Activated T-cell treated with anti-CD3 and anti-CD28 coated beads, Interleukin-2, amount 50 U/mL, for 72 hours (primary cell): ENCODE results near the gene SCAF4. TPM values are rescaled to one million over a fixed set of nuclear protein-coding genes. Genes with fewer than 3 reads are reported as not detected.
"Not testable (repeated sequence)": the region's sequence is repeated elsewhere in the genome, so short reads cannot be mapped to it uniquely, and the experiment has no call there.

ENCODE experiments used
- ATAC-seq, 2 donors: fragments of 150-1000 bp; cut with Tn5 transposase; replicated peaks in 1 of 2; 2 replicates each; pipeline ENCODE4 v1.10.0; 2021; ENCODE audit warnings: moderate library complexity in 2 of 2, mild to moderate bottlenecking in 1 of 2
- DNase-seq, 2 donors: peaks; one replicate each; pipeline ENCODE4 v3.0.0; 2021 to 2022; ENCODE audit warnings: mixed read lengths in 1 of 2
- H3K27ac Mint-ChIP-seq: one replicate; pipeline ENCODE4 v1.8.0; 2022; ENCODE audit warnings: mild to moderate bottlenecking, moderate library complexity, mixed read lengths
- H3K27me3 Mint-ChIP-seq: one replicate; pipeline ENCODE4 v1.8.0; 2022; ENCODE audit warnings: low read depth, mixed read lengths
- H3K36me3 Mint-ChIP-seq, 2 donors: one replicate each; pipeline ENCODE4 v1.8.0; 2022; ENCODE audit warnings: mixed read lengths in 2 of 2, mild to moderate bottlenecking in 1 of 2; ENCODE audit not compliant: insufficient read depth in 2 of 2
- H3K4me1 Mint-ChIP-seq: one replicate; pipeline ENCODE4 v1.8.0; 2022; ENCODE audit warnings: low read depth, mixed read lengths
- H3K4me3 Mint-ChIP-seq, 2 donors: one replicate each; pipeline ENCODE4 v1.8.0; 2022; ENCODE audit warnings: mild to moderate bottlenecking in 2 of 2, mixed read lengths in 2 of 2, moderate library complexity in 2 of 2
- H3K9me3 Mint-ChIP-seq, 2 donors: one replicate each; pipeline ENCODE4 v1.8.0; 2022; ENCODE audit warnings: mixed read lengths in 2 of 2
- total RNA-seq, 2 donors: library from RNA; stranded (reverse); gene quantifications; one replicate each; pipeline ENCODE4 v1.2.3, GENCODE V29; 2022

The SCAF4 gene, protein sequence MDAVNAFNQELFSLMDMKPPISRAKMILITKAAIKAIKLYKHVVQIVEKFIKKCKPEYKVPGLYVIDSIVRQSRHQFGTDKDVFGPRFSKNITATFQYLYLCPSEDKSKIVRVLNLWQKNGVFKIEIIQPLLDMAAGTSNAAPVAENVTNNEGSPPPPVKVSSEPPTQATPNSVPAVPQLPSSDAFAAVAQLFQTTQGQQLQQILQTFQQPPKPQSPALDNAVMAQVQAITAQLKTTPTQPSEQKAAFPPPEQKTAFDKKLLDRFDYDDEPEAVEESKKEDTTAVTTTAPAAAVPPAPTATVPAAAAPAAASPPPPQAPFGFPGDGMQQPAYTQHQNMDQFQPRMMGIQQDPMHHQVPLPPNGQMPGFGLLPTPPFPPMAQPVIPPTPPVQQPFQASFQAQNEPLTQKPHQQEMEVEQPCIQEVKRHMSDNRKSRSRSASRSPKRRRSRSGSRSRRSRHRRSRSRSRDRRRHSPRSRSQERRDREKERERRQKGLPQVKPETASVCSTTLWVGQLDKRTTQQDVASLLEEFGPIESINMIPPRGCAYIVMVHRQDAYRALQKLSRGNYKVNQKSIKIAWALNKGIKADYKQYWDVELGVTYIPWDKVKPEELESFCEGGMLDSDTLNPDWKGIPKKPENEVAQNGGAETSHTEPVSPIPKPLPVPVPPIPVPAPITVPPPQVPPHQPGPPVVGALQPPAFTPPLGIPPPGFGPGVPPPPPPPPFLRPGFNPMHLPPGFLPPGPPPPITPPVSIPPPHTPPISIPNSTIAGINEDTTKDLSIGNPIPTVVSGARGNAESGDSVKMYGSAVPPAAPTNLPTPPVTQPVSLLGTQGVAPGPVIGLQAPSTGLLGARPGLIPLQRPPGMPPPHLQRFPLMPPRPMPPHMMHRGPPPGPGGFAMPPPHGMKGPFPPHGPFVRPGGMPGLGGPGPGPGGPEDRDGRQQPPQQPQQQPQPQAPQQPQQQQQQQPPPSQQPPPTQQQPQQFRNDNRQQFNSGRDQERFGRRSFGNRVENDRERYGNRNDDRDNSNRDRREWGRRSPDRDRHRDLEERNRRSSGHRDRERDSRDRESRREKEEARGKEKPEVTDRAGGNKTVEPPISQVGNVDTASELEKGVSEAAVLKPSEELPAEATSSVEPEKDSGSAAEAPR
- total RNA-seq: 10 to 100 TPM; 44.7 to 46.0 TPM

DNA sequence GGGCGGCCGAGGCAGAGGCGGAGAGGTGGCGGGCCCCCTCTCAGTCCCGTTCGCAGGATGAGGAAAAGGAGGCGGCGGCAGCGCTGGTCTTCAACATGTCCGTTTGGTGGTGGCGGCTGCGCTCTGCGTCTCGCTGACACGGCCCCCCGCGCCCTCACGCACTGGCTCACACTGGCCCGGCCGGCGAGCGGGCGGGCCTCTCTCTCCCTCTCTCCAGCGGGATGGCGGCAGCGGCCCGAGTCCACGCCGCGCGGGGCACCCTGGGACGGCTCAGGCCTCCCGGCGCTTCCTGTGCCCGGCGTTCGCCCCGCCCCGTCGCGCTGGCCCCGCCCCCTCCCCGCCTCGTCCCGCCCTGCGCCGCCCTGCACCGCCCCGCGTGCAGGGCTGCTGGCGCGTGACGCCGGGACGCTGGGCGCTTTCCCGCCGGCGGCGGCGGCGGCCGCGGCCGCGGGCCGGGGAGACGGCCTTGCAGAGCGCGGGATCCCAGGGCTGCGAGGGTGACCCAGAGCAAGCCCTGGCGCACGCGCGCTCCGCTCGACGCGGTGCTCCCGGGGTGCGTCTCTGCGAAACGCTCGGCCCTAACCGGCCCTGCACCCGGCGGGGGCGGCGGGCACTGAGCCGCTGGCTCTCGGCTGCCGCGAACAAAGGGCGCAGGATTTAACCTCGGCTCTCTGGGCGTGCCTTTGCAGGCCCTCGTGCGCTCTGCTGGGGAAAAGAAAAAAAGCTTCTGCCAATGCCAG lies at the start of gene SCAF4:
Gene SCAF4, minus strand, starts transcription at position 262 of the 740 bp plus-strand sequence. CDS start 426 bp downstream, outside the sequence.
- Mint-ChIP-seq H3K27ac (peak within 1 kb of the TSS; percentile 53), H3K4me3 (peak within 1 kb of the TSS in 1 of 2 donors; percentile 75), H3K4me1 (no peaks in the 10 kb centered on the region), H3K27me3 (no peaks in the 10 kb centered on the region), H3K9me3 (no peaks in the 10 kb centered on the region), H3K36me3 (peaks cover 0 to 3% of the 10 kb centered on the region in 2 donors)
- peak; percentile 85 to 86 for DNase-seq
- ATAC-seq: peak; percentile 87 to 89

DNA sequence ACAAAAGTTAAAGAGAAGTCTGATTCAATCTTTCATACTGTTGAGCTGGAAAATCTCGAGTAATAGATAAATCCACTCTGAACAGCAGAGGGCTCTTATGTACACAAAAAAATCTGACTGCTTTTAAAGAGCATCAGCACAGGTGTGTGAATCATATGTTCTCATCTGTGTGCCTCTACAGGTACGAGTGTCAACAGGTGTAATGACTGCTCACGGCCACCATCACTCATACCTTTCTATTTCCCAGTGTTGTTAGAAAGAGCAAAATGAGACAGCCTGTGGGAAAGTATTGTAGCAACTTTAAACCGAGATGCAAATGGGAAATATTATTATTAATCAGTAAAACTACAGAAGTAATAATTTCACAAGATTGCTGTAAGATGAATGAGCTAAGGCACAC lies 49.0 kb upstream of the SCAF4 start:
- Mint-ChIP-seq H3K9me3 (peaks cover 0 to 5% of the 10 kb centered on the region in 2 donors), H3K27me3 (peaks cover 20% of the 10 kb centered on the region), H3K4me1 (peaks cover 4% of the 10 kb centered on the region), H3K4me3 (no peak overlapping the region), H3K36me3 (peaks cover 0 to 2% of the 10 kb centered on the region in 2 donors), H3K27ac (no peak overlapping the region)
- ATAC-seq (no peak), DNase-seq (no peak)

DNA sequence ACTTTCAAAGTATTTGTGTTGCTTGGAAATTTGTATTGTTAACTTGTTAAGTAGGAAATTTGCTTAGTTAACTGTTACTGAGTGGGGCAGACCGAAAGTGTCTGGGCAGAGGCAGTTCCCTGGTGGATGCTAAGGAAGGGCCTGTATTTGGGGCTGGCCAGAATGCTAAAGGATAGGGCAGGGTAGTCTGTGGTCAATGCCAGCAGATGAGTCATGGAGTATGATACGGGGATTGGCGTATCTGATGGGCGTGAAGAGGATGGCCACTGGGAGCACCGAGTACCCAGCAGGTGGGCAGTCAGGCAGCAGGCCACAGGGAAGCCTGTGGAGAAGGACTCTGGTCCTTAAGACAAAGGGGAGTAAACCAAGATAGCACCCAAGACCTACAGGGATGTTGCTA lies 46.6 kb upstream of the SCAF4 start:
- Mint-ChIP-seq H3K4me1 (no peaks in the 10 kb centered on the region), H3K4me3 (no peak overlapping the region), H3K27ac (no peak overlapping the region), H3K27me3 (peaks cover 16% of the 10 kb centered on the region), H3K36me3 (no peaks in the 10 kb centered on the region), H3K9me3 (no peaks in the 10 kb centered on the region)
- no peak for ATAC-seq
- no peak for DNase-seq

DNA sequence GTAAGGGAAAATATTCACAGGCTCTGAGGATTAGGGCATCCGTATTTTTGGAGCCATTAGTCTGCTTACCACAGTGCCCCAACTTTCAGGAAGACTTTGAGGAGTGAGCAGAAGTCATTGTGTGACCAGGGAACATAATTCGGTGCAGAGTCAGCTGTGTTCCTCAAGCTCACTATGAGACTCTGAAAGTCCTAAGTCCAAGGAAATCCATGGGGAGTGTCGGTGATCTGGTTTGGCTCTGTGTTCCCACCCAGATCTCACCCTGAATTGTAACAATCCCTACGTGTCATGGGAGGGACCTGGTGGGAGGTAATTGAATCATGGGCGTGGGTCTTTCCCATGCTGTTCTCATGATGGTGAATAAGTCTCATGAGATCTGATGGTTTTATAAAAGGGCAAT lies 45.9 kb upstream of the SCAF4 start:
- Mint-ChIP-seq H3K36me3 (no peaks in the 10 kb centered on the region), H3K4me1 (no peaks in the 10 kb centered on the region), H3K27me3 (peaks cover 12% of the 10 kb centered on the region), H3K9me3 (no peaks in the 10 kb centered on the region), H3K4me3 (no peak overlapping the region), H3K27ac (no peak overlapping the region)
- ATAC-seq (no peak), DNase-seq (no peak)

DNA sequence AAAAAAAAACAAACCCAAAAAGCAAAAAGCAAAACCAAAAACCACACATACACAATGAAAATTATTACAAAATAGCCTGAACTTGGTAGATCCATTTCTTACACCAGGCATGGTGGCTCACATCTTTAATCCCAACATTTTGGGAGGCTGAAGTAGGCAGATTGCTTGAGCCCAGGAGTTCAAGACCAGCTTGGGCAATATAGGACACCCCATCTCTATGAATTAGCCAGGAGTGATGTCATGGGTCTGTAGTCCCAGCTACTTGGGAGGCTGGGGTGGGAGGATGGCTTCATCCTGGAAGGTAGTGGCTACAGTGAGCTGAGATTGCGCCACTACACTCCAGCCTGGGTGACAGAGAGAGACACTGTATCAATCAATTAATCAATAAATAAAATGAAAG lies 42.1 kb upstream of the SCAF4 start:
- no peaks in the 10 kb centered on the region for H3K9me3 Mint-ChIP-seq
- no peaks in the 10 kb centered on the region for H3K36me3 Mint-ChIP-seq
- no peak overlapping the region for H3K27ac Mint-ChIP-seq
- DNase-seq: no peak
- H3K4me1 Mint-ChIP-seq: no peaks in the 10 kb centered on the region
- ATAC-seq: no peak
- no peak overlapping the region for H3K4me3 Mint-ChIP-seq
- H3K27me3 Mint-ChIP-seq: no peaks in the 10 kb centered on the region

DNA sequence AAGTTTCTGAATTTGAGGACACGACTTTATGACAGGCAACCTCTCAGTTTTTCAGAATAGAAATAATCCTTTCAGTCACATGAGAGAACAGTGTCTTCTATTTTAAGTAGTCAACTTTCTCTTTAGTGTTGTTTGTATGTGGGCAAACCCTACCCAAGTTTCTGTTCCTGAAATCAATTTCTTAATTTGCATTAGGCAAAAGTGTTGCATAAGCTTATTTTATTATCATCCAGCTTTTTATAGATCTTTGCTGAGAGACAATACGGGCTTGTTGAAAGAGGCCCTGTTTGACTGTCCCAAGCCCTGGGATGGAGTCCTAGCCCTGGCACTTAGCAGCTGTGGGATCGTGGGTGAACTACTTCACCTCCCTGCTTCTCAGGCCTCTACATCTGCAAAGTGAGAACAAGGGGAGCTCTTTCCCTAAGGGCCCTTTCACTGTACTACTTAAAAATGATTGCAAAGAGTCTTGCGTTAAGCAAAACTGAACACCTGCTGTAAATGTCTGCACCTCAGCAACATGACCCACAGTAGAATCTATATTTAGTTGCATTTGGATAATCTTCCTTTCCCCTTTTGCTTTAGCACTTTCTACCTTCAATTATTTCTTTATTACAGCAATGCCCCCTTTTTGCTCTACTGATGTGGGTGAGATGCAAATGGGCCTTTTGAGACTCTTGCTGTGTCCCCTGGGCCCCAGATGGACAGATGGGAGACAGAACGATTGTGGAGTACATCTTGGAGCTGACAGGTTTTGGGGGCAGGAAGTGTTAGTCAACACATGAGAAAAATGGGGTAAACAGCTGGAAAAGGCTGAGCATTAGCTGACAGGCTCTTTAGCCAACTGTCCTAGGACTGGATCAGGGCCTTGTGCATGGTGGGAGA lies 41.0 kb upstream of the SCAF4 start:
- Mint-ChIP-seq H3K27ac (no peak overlapping the region), H3K4me3 (no peak overlapping the region), H3K27me3 (no peaks in the 10 kb centered on the region), H3K9me3 (no peaks in the 10 kb centered on the region), H3K36me3 (no peaks in the 10 kb centered on the region), H3K4me1 (no peaks in the 10 kb centered on the region)
- no peak for ATAC-seq
- DNase-seq: no peak

DNA sequence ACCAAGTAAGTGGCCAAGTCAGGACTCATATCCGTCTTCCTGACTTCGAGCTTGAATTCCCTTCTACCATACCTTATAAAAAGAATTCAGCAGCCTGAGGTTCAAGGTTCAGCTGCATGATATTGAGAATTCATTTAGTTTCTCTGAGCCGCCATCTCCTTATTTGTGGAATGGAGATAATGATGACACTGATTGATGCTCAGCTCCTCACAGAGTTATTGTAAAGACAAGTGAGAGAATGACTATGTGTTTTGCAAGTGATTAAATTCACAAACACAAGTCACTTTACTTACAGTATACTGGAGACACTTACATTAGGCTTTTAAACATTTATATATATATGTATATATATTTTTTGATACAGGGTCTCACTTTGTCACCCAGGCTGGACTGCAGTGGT lies 39.8 kb upstream of the SCAF4 start:
- ATAC-seq (no peak), DNase-seq (no peak)
- H3K27me3 Mint-ChIP-seq: no peaks in the 10 kb centered on the region
- no peaks in the 10 kb centered on the region for H3K9me3 Mint-ChIP-seq
- H3K4me3 Mint-ChIP-seq: no peak overlapping the region
- H3K27ac Mint-ChIP-seq: no peak overlapping the region
- H3K4me1 Mint-ChIP-seq: no peaks in the 10 kb centered on the region
- H3K36me3 Mint-ChIP-seq: no peaks in the 10 kb centered on the region

DNA sequence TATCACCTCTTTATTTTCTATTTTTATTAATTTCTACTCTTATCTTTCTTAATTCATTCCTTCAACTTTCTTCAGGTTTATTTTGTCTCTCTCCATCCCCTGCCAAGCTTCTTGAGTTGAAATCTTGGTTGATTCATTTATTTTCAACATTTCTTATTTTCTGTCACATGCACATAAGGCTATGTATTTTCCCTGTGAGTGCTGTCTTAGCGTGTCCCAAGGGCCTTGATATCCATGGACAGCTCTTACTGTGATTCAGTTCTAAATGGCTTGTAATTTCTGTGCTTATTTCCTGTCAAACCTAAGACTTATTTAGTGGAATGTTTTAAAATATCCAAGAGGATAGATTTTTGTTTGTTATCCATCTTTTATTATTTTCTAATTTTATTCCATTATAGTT lies 36.8 kb upstream of the SCAF4 start:
- Mint-ChIP-seq H3K36me3 (no peaks in the 10 kb centered on the region), H3K9me3 (no peaks in the 10 kb centered on the region), H3K27ac (no peak overlapping the region), H3K4me3 (no peak overlapping the region), H3K4me1 (no peaks in the 10 kb centered on the region), H3K27me3 (peaks cover under 1% of the 10 kb centered on the region)
- ATAC-seq: no peak
- no peak for DNase-seq

DNA sequence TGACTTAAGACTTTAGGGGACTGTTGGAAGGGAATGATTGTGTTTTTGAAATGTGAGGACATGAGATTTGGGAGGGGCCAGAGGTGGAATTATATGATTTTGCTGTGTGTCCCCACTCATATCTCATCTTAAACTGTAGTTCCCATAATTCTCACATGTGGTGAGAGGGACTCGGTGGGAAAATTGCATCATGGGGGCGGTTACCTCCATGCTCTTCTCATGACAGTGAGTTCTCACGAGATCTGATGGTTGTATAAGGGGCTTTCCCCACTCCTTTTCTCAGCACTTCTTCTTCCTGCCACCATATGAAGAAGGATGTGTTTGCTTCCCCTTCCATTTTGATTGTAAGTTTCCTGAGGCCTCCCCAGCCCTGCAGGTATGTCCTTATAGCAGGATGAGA lies 35.0 kb upstream of the SCAF4 start:
- DNase-seq (no peak), ATAC-seq (no peak)
- peaks cover 9% of the 10 kb centered on the region for H3K27me3 Mint-ChIP-seq
- H3K4me1 Mint-ChIP-seq: no peaks in the 10 kb centered on the region
- H3K36me3 Mint-ChIP-seq: no peaks in the 10 kb centered on the region
- H3K4me3 Mint-ChIP-seq: no peak overlapping the region
- H3K27ac Mint-ChIP-seq: no peak overlapping the region
- H3K9me3 Mint-ChIP-seq: no peaks in the 10 kb centered on the region

DNA sequence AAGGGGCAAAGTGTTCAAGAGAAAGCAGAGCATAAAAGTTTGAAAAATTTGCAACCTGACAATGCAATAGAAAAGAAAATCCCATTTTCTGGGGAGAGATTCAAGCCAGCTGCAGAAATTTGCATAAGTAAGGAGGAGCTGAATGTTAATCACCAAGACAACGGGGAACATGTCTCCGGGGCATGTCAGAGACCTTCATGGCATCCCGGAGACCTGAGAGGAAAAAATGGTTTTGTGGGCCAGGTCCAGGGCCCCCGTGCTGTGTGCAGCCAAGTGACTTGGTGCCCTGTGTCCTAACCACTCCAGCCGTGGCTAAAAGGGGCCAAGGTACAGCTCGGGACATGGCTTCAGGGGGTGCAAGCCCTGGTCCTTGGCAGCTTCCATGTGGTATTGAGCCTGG lies 33.9 kb upstream of the SCAF4 start:
- not testable (repeated sequence) for H3K4me1 Mint-ChIP-seq, H3K27ac Mint-ChIP-seq, ATAC-seq, H3K9me3 Mint-ChIP-seq, H3K36me3 Mint-ChIP-seq, H3K4me3 Mint-ChIP-seq, DNase-seq
- H3K27me3 Mint-ChIP-seq: peaks cover 13% of the 10 kb centered on the region

DNA sequence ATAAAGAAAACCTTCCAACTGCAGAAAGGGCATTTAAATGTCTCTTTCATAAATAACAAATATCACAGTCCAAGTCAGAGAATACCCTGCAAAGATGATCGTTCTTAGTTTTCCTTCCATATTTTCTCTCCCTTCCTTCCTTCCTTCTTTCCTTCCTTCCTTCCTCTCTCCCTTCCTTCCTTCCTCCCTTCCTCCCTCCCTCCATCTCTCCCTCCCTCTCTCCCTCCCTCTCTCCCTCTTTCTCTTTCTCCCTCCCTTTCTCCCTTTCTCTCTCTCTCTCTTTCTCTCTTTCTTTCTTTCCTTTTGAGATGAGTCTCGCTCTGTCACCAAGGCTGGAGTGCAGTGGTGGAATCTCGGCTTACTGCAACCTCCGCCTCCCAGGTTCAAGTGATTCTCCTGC lies 29.0 kb upstream of the SCAF4 start:
- Mint-ChIP-seq H3K4me3 (no peak overlapping the region), H3K27ac (no peak overlapping the region), H3K9me3 (no peaks in the 10 kb centered on the region), H3K4me1 (no peaks in the 10 kb centered on the region), H3K27me3 (peaks cover 13% of the 10 kb centered on the region), H3K36me3 (no peaks in the 10 kb centered on the region)
- DNase-seq (no peak), ATAC-seq (no peak)

DNA sequence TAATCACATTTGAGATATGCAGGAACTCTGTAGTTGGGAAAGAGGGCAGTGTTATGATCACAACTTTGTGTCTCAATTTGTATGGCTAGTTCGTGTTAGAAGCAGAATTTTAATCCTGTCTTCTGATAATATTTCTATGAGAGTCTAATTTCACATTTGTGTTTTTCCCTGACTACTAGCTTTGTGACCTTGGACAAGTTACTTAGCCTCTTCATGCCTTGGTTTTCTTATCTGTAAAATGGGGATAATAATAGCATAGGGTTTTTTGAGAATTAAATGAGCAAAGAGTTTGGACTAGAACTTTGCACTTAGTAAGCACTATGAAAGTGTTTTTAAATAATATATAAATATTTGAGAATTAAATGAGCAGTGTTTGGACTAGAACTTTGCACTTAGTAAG lies 24.9 kb upstream of the SCAF4 start:
- no peaks in the 10 kb centered on the region for H3K9me3 Mint-ChIP-seq
- DNase-seq (no peak), ATAC-seq (no peak)
- no peaks in the 10 kb centered on the region for H3K36me3 Mint-ChIP-seq
- H3K4me1 Mint-ChIP-seq: no peaks in the 10 kb centered on the region
- no peak overlapping the region for H3K27ac Mint-ChIP-seq
- H3K27me3 Mint-ChIP-seq: peaks cover 3% of the 10 kb centered on the region
- no peak overlapping the region for H3K4me3 Mint-ChIP-seq
